Stimulated activated naive CD4-positive, alpha-beta T cell treated with Interleukin-2 at 50 U/mL for 16 hours (primary cell): ENCODE results near the gene ECPAS.
"Not testable (repeated sequence)": the region's sequence is repeated elsewhere in the genome, so short reads cannot be mapped to it uniquely, and the experiment has no call there.

Source experiments
- DNase-seq: peaks from one replicate; lab custom pipeline; 2025; lab: John Stamatoyannopoulos, UW

Gene ECPAS

GRCh38 chr9:111467778-111468367 is 16.3 kb downstream of the ECPAS start:
- DNase-seq = no peak

GRCh38 chr9:111463048-111463447 is 21.1 kb downstream of the ECPAS start:
- DNase-seq = no peak

- DNase-seq = no peak
Measured at GRCh38 chr9:111458139-111459009, 25.8 kb downstream of the ECPAS start.

- no peak for DNase-seq
Measured at GRCh38 chr9:111456529-111456928, 27.7 kb downstream of the ECPAS start.

- no peak for DNase-seq
Measured at GRCh38 chr9:111455638-111456037, 28.5 kb downstream of the ECPAS start.

- DNase-seq = no peak
Measured at GRCh38 chr9:111454751-111455150, 29.4 kb downstream of the ECPAS start.

- DNase-seq = no peak
Measured at GRCh38 chr9:111451570-111451969, 32.6 kb downstream of the ECPAS start.

GRCh38 chr9:111450124-111450523 is 34.1 kb downstream of the ECPAS start:
- DNase-seq = no peak

GRCh38 chr9:111449705-111450104 is 34.5 kb downstream of the ECPAS start:
- no peak for DNase-seq

- DNase-seq = not testable (repeated sequence)
Measured at GRCh38 chr9:111445799-111446198, 38.4 kb downstream of the ECPAS start.

- no peak for DNase-seq
Measured at GRCh38 chr9:111443454-111443853, 40.7 kb downstream of the ECPAS start.

GRCh38 chr9:111442360-111443027 is 41.7 kb downstream of the ECPAS start:
- no peak for DNase-seq

- DNase-seq = no peak
Measured at GRCh38 chr9:111440226-111440625, 44.0 kb downstream of the ECPAS start.

GRCh38 chr9:111438541-111439235 is 45.5 kb downstream of the ECPAS start:
- no peak for DNase-seq

- no peak for DNase-seq
Measured at GRCh38 chr9:111436571-111436970, 47.6 kb downstream of the ECPAS start.

- DNase-seq = no peak
Measured at GRCh38 chr9:111433082-111433481, 51.1 kb downstream of the ECPAS start.

- DNase-seq = no peak
Measured at GRCh38 chr9:111431684-111432083, 52.5 kb downstream of the ECPAS start.

GRCh38 chr9:111429175-111429574 is 55.0 kb downstream of the ECPAS start:
- no peak for DNase-seq

- DNase-seq = no peak
Measured at GRCh38 chr9:111427186-111427585, 57.0 kb downstream of the ECPAS start.

- no peak for DNase-seq
Measured at GRCh38 chr9:111423389-111423788, 60.8 kb downstream of the ECPAS start.

GRCh38 chr9:111414406-111414805 is 69.8 kb downstream of the ECPAS start:
- no peak for DNase-seq

- no peak for DNase-seq
Measured at GRCh38 chr9:111413996-111414395, 70.2 kb downstream of the ECPAS start.
